Head of caudate nucleus (tissue), 42 donors: Measurements from ENCODE around the gene ENOX1.

Experiments used
- DNase-seq, 42 donors: peaks; one replicate each; pipeline versions ENCODE4 v3.0.0 to v3.0.0-alpha.2; 2020 to 2021; ENCODE audit warnings: mixed read lengths in 7 of 42
- intact Hi-C: fragments of 100-400 bp; cut with DNase I; formaldehyde crosslinking; loops from one replicate; pipeline ENCODE4 v1.15.0; 2022

ENOX1 gene

DNA sequence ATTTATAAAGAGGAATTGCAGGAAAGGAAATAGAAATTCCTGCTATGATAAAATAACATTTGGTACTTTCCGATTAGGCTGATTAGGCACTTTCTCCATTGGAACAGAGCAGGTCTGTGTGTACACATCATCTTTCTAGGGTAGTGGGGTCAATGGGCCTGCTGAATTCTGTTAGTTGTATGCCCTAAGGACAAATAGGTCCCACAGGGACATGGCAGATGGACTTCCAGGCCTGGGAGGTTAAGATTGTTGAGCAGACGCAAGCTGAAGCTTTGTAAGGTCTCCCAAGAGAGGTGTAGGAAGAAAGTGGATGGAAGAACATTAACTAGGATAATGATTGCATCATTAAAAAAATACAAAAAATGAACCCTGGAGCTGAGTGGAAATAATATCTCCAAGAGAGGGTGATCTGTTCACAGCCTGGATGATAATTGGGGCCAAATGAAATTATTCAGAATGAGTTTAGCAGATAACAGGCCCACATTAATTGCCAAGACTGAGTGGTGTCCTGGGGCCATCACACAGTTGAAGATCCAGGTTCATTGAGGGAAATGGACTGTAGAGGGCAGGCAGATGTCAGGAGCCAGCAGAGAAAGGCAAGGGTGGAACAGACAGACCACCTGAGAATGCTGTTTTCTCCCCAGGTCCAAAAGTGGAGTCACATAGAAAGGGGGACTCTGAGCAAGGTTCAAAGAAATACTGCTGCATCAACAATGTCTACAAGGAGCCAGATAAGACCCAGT, 548.3 kb downstream of the ENOX1 start:
- DNase-seq: no peak
- intact Hi-C loops: no loop called here

- intact Hi-C loops: no loop called here
- no peak for DNase-seq
Observed at GRCh38 chr13:43237616-43238015, 549.2 kb downstream of the ENOX1 start.

GRCh38 chr13:43235028-43235427, 551.7 kb downstream of the ENOX1 start:
- no peak for DNase-seq
- intact Hi-C loops: no loop called here

GRCh38 chr13:43232873-43233265, 553.9 kb downstream of the ENOX1 start:
- intact Hi-C loops: no loop called here
- no peak for DNase-seq

GRCh38 chr13:43232144-43232872, 554.5 kb downstream of the ENOX1 start:
- DNase-seq: no peak
- intact Hi-C loops: no loop called here

- DNase-seq: no peak
- intact Hi-C loops: no loop called here
Observed at GRCh38 chr13:43230989-43231388, 555.8 kb downstream of the ENOX1 start.

GRCh38 chr13:43229506-43229905, 557.3 kb downstream of the ENOX1 start:
- intact Hi-C loops: no loop called here

GRCh38 chr13:43227721-43228120, 559.1 kb downstream of the ENOX1 start:
- DNase-seq: peak in 15 of 42 donors; percentile 2 to 65 (median 19)
- intact Hi-C loops: no loop called here

More at GRCh38 chr13:43229506-43229905, 557.3 kb downstream of the ENOX1 start:
- no peak for DNase-seq

DNA sequence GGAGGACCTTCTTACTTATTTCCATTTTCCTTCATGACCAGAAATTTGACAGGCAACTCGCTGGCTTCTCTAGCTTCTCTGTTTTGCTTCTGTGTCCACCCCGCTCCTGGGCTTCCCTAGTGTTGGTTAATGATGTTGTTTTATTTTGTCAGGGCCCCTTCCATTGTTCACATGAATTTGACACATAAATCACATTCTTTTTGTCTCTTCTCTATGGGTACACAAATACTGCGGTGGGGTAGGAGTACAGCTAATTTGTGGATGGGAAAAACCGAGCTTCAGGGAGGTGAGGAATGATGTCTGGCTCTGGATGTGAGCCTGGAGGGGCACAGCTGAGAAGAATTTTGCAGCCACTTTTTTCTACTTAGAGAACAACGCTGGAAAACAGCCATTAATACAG, 563.6 kb downstream of the ENOX1 start:
- no peak for DNase-seq
- intact Hi-C loops: no loop called here

DNA sequence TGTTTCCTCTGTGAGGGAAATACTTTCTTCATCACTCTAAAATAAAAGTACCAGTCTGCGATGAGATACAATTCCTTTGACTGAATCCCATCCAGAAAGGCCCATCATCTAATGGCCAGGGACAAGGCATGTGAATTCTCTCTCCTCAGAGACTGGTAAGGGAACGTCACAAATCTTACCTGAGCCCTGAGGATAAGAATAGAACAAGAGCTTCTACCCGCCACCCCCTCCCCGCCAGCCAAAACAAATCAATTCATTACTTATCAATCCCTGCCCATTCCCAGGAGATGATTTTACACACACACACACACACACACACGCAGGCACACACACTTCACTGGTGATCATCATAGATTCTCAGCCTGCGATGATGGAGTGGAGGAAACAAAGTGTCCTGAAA, 564.7 kb downstream of the ENOX1 start:
- DNase-seq: no peak
- intact Hi-C loops: no loop called here

DNA sequence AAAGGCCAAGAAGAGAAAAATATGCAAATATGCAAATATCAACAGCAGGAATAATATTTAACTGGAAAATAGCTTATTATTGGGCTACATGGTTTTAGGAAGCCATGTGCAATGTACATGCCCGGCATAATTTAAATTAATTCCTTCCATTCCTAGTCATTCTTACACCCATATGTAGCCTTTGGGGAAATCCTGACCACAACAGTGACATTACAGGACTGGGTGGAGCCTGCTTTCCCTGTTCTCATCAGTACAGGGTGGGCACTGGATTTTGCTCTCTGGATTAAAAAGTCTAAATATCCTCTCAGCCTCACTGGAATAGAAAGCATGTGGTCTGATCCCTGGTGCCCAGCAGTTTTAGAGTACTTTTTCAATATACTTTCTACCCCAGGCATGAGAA, 565.2 kb downstream of the ENOX1 start:
- DNase-seq: no peak
- intact Hi-C loops: no loop called here

DNA sequence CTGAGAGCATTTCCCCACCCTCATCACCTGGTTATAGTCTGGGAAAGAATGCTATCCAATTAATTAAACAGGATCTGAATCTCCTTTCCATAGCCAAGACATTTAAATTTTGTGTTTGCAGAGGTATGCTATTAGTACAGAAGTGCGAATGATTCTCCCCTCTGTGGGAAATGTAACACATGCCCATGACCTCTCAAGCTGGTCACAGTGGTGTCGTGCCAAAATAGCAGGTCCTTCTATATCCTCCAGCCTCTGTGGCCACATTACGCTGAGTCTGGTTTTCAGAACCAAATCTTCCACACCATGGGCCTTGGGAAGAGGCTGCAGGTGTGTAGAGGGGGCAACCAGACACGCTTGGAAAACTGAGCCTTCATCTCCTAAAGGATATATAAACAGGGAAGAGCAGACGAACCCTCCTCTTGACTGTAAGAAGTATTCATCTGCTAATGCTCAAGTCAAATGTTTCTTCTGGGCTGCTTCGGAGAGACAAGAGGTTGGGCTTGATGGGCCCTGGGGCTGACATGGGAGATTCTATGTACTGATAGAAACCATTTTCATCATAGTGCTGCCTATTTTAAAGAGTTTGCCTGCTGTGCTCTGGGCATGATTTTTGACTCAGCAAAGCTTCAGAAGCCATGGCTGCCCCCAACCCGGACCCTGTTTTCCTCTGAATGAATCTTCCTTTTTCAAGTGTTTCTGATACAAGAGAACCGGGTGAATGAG, 565.7 kb downstream of the ENOX1 start:
- no peak for DNase-seq
- intact Hi-C loops: no loop called here

- intact Hi-C loops: no loop called here
- no peak for DNase-seq
Observed at GRCh38 chr13:43214124-43214523, 572.6 kb downstream of the ENOX1 start.

- intact Hi-C loops: no loop called here
- DNase-seq: no peak
Observed at GRCh38 chr13:43206838-43207237, 579.9 kb downstream of the ENOX1 start.

DNA sequence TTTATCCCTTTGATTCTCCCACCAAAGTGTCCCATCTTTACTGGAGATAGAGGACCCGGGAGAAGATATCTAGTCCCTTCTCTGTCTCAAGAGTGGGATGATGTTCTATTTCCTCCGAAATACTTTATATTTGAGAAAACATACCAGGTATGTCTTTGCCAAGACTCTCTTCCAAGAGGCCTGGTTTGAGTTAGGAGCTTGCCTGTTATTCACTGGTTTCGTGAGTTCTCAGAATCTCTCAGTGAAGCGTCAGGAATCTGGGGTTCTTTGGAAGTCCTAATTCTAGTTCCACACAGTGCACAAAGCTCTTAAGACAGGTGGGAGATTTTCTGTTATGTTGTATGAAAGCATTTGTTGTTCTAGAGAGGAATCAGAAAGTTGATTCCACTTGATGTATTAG, 581.4 kb downstream of the ENOX1 start:
- intact Hi-C loops: no loop called here
- no peak for DNase-seq

GRCh38 chr13:43204591-43204990, 582.2 kb downstream of the ENOX1 start:
- intact Hi-C loops: no loop called here
- no peak for DNase-seq

DNA sequence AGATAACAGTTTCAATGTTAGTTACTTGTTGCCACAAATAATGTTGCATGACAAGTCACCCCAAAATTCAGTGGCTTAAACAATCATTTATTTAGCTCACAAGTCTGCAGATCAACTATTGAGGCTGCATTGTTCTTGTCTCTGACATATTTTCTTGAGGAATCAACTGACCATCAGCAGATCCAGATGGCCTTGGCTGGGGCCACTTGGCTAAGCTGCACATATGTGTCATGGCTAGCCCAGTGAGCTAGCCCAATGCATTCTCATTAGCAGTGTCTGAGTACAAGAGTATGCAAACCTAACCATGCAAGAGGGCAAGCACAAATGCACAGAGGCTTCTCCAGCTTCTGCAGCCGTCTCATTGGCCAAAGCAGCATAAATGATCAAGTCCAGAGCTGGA, 583.0 kb downstream of the ENOX1 start:
- DNase-seq: no peak
- intact Hi-C loops: no loop called here

DNA sequence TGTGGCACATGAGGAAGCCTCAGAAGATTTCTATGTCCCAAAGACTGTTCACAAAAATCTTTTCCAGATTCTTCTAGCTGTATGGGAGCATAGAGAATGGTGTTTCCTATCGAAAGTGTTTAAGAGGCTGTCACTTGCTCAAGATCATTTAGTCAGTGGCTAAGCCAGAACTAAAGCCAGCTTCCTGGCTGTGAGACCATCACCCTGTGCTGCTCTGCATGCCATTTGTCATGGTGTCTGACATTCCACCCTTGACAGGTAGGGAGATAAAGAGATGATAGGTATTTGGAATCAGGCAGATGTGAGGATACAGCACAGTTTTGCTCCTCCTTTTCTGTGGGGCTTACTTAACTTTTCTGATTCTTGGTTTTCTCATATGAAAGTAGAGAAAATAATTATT, 586.0 kb downstream of the ENOX1 start:
- no peak for DNase-seq
- intact Hi-C loops: no loop called here

- intact Hi-C loops: no loop called here
- DNase-seq: no peak
Observed at GRCh38 chr13:43200307-43200706, 586.5 kb downstream of the ENOX1 start.

- no peak for DNase-seq
- intact Hi-C loops: no loop called here
Observed at GRCh38 chr13:43196750-43197370, 589.9 kb downstream of the ENOX1 start.
